Endothelial cell of umbilical vein (primary cell): ENCODE results near the gene IL3RA.

Source experiments
- CTCF ChIP-seq, 2 donors: IDR thresholded peaks; 1 replicate in 1 of 2; 2 replicates in 1 of 2; pipeline ENCODE4 v1.5.1; 2011; ENCODE audit warnings: low read length in 2 of 2, mild to moderate bottlenecking in 2 of 2, moderate library complexity in 2 of 2, control low read depth in 1 of 2, inconsistent platforms in 1 of 2, low read depth in 1 of 2; ENCODE audit not compliant: insufficient read depth in 1 of 2; ENCODE audit errors: extremely low read depth in 1 of 2
- POLR2A ChIP-seq: IDR thresholded peaks from 2 replicates; pipeline ENCODE4 v1.6.1; 2012; ENCODE audit warnings: low read depth, mild to moderate bottlenecking, control low read depth, low read length

GRCh38 chrX:1308476-1308875, 28.1 kb upstream of the IL3RA start:
- TF ChIP-seq CTCF (IDR thresholded peaks at IDR 0.05; ENCODE audit: extremely low read depth in 1 of 2, insufficient read depth in 1 of 2, low read depth in 1 of 2, low read length in 2 of 2) (no peak), POLR2A (no peak)
